Measurements from ENCODE around the gene PDZD2.
A peak's percentile ranks its signal among the peaks of the same experiment; 100 is the strongest.

Gene PDZD2

GRCh38 chr5:31806561-31806960 lies 167.6 kb downstream of the PDZD2 start:
- no peak for DNase-seq (ENCODE audit: low read depth, low spot score)
- H3K27ac ChIP-seq = no peak overlapping the region

- H3K27ac ChIP-seq = no peak overlapping the region
- no peak for DNase-seq (ENCODE audit: low read depth, low spot score)
Measured at GRCh38 chr5:31807789-31808540, 169.0 kb downstream of the PDZD2 start.

- H3K27ac ChIP-seq = no peak overlapping the region
- DNase-seq (ENCODE audit: low read depth, low spot score) = peak; percentile 39
Measured at GRCh38 chr5:31809050-31809870, 170.3 kb downstream of the PDZD2 start.

GRCh38 chr5:31811210-31811609 lies 172.3 kb downstream of the PDZD2 start:
- peak overlapping the region; percentile 47 for H3K27ac ChIP-seq
- peak; percentile 43 for DNase-seq (ENCODE audit: low read depth, low spot score)

- no peak overlapping the region for H3K27ac ChIP-seq
- DNase-seq (ENCODE audit: low read depth, low spot score) = no peak
Measured at GRCh38 chr5:31815376-31815775, 176.4 kb downstream of the PDZD2 start.

DNA sequence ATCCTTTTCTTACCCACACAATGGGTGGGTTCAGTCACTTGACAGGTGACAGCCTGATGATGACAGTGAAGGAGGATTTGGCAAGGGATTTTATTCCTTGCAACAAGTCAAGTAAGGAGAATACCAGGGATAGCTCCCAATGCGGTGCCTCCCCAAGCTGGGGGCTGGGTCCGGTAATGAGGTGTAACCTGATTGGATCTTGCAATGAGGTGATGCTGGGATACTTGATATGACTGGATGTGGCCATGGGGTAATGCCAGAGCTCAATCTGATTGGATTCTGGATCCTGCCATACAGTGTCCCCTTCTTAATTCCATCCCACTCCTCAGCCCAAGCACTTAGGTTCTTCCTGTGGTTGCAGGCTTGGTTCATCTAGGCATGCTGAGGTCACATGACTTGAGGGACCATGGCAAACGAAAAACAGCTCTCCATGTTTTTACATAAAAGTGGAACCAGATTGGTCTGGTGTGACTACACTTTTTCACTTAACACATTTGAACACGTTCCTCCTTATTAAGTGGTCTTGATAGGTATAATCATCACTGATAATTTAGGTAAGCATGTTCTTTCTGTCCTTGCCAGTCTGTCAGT lies 181.1 kb downstream of the PDZD2 start:
- no peak overlapping the region for H3K27ac ChIP-seq
- no peak for DNase-seq (ENCODE audit: low read depth, low spot score)

- H3K27ac ChIP-seq = no peak overlapping the region
- no peak for DNase-seq (ENCODE audit: low read depth, low spot score)
Measured at GRCh38 chr5:31823472-31823871, 184.5 kb downstream of the PDZD2 start.

DNA sequence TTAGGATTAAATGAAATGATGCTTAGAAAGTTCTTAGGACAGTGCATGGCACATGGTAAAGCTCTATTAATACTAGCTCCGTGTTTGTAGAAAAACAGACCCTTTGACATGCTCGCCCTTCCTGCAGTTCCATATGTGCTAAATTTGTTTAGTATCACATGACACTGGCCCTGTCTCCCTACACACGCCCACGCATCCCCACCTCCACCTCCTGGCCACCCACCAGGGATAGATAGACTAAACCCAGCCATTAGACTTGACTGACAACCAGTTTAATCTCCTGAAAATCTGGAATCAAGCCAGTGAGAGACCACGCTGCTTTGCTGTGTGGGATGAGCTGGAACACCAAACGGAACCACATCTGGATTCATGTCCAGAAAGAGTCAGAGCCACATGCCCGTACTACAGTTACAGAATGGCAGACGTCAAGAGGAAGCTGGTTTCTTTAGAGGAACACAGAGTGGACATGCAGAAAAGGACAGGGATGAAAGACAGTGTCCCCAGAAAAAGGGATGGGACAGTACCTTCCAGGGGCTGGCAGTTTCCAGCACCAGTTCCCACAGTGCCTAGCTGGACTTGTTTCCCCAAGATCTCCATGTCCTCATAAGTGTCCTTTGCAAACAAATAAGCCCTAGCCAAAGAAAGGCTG lies 186.1 kb downstream of the PDZD2 start:
- no peak for DNase-seq (ENCODE audit: low read depth, low spot score)
- H3K27ac ChIP-seq = no peak overlapping the region

DNA sequence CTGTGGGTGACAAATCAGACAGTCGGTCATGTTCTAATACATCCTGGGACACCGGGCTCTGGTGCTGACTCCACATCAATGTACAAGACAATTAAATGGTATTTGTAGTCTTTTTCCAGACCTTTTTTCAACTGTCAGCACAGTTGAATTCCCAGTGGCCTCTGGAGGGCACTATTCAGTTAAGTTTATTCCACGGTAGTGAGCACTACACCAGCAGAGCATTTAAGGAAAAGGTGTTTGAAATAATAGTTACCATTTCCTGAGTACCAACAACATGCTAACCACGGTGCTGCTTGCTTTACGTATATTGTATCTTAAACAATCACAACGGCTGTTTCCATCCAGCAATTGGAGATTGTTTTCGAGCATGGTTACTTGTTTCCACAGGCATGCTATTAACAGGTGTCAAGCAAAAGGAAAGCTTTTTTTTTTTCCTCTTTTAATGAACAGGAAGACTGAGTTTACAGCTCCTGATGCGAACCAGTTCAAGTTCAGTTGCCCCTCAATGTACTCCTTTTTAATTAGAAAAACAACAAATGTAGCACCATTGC lies 186.7 kb downstream of the PDZD2 start:
- no peak for DNase-seq (ENCODE audit: low read depth, low spot score)
- H3K27ac ChIP-seq = no peak overlapping the region

DNA sequence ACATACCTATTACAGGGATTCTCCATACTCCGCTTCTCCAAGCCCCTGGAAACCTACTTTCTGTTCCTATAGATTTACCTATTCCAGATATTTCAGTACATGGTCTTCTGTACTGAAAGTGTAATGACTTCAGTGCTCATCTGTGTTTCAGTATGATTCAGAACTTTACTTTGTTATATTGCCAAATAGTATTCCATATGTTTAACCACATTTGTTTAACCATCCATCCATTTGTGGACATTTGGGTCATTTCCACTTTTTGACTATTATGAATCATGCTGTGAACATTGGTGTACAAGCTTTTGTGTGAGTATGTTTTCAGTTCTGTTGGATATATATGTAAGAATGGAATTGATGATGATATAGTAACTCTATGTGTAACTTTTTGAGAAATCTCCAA lies 188.9 kb downstream of the PDZD2 start:
- DNase-seq (ENCODE audit: low read depth, low spot score) = peak; percentile 44
- H3K27ac ChIP-seq = no peak overlapping the region

DNA sequence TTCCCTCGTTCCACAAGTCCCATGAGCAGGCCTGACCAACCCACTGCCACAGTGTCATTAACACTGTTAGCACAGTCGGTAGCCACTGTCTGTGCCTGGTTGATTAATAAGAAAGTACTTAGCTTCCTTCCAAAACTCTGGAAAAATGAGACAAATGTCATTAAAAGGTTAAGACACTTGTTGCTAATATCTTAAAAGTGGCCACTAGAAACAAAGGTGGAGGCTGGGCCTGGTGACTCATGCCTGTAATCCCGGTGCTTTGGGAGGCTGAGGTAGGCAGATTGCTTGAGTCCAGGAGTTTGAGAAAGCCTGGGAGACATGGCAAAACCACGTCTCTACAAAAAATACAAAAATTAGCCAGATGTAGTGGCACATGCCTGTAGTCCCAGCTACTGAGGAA lies 194.0 kb downstream of the PDZD2 start:
- DNase-seq (ENCODE audit: low read depth, low spot score) = no peak
- H3K27ac ChIP-seq = no peak overlapping the region

DNA sequence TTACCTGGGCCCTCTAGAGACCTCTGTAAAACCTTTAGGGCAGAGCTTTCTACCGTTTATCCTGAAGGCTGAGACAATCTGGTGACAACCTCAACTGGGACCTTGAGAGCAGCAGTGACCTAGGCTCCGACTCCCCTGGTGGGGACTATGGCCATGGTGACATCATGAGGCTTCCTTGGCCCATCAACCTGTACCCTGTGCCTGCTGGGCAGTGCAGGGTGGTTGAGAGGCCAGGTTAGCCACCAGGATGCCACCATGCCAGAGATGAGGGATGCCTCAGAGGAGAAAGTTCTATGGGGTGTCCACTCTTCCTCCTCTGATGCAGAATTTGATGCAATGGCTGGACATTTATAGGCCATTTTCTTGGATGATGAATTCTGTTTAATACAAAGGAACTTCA lies 194.8 kb downstream of the PDZD2 start:
- H3K27ac ChIP-seq = no peak overlapping the region
- no peak for DNase-seq (ENCODE audit: low read depth, low spot score)

GRCh38 chr5:31844622-31845345 lies 205.9 kb downstream of the PDZD2 start:
- DNase-seq (ENCODE audit: low read depth, low spot score) = no peak
- H3K27ac ChIP-seq = no peak overlapping the region

GRCh38 chr5:31845361-31845760 lies 206.4 kb downstream of the PDZD2 start:
- no peak for DNase-seq (ENCODE audit: low read depth, low spot score)
- no peak overlapping the region for H3K27ac ChIP-seq

GRCh38 chr5:31846934-31847333 lies 208.0 kb downstream of the PDZD2 start:
- no peak overlapping the region for H3K27ac ChIP-seq
- DNase-seq (ENCODE audit: low read depth, low spot score) = no peak

- no peak overlapping the region for H3K27ac ChIP-seq
- no peak for DNase-seq (ENCODE audit: low read depth, low spot score)
Measured at GRCh38 chr5:31847354-31847753, 208.4 kb downstream of the PDZD2 start.

GRCh38 chr5:31850981-31851689 lies 212.2 kb downstream of the PDZD2 start:
- DNase-seq (ENCODE audit: low read depth, low spot score) = no peak
- no peak overlapping the region for H3K27ac ChIP-seq

GRCh38 chr5:31853398-31854135 lies 214.6 kb downstream of the PDZD2 start:
- peak overlapping the region; percentile 72 for H3K27ac ChIP-seq
- no peak for DNase-seq (ENCODE audit: low read depth, low spot score)
